Osteocyte (in vitro differentiated cells): ENCODE results near the gene SACM1L. TPM values are rescaled to one million over a fixed set of nuclear protein-coding genes. Genes with fewer than 3 reads are reported as not detected.

Experiments used
- DNase-seq: peaks from one replicate; pipeline ENCODE4 v3.0.0; 2021; ENCODE audit warnings: mixed read lengths; ENCODE audit not compliant: unreplicated experiment; ENCODE audit errors: extremely low spot score
- H3K27ac Mint-ChIP-seq: one replicate; pipeline ENCODE4 v1.8.0; 2021; ENCODE audit warnings: mild to moderate bottlenecking, mixed read lengths; ENCODE audit not compliant: unreplicated experiment
- H3K27me3 Mint-ChIP-seq: one replicate; pipeline ENCODE4 v1.8.0; 2021; ENCODE audit warnings: mixed read lengths; ENCODE audit not compliant: unreplicated experiment
- H3K36me3 Mint-ChIP-seq: one replicate; pipeline ENCODE4 v1.8.0; 2021; ENCODE audit warnings: mixed read lengths; ENCODE audit not compliant: unreplicated experiment
- H3K4me1 Mint-ChIP-seq: one replicate; pipeline ENCODE4 v1.8.0; 2021; ENCODE audit warnings: mixed read lengths; ENCODE audit not compliant: unreplicated experiment
- H3K4me3 Mint-ChIP-seq: one replicate; pipeline ENCODE4 v1.8.0; 2021; ENCODE audit warnings: mild to moderate bottlenecking, moderate library complexity, mixed read lengths; ENCODE audit not compliant: unreplicated experiment
- H3K9me3 Mint-ChIP-seq: one replicate; pipeline ENCODE4 v1.8.0; 2021; ENCODE audit warnings: mixed read lengths; ENCODE audit not compliant: unreplicated experiment
- total RNA-seq: library from RNA; stranded (reverse); gene quantifications from 2 replicates; pipeline ENCODE4 v1.2.1, GENCODE V29; 2021
- TF ChIP-seq, protein P1 (sequence below): fragments of 200-600 bp; sonication (generic); IDR thresholded peaks from 2 replicates; pipeline ENCODE4 v1.5.0; 2021; ENCODE audit warnings: antibody characterized with exemption, mild to moderate bottlenecking, moderate library complexity

Gene SACM1L
- total RNA-seq, 1 donor from 2014 or later: 38.3 TPM

DNA sequence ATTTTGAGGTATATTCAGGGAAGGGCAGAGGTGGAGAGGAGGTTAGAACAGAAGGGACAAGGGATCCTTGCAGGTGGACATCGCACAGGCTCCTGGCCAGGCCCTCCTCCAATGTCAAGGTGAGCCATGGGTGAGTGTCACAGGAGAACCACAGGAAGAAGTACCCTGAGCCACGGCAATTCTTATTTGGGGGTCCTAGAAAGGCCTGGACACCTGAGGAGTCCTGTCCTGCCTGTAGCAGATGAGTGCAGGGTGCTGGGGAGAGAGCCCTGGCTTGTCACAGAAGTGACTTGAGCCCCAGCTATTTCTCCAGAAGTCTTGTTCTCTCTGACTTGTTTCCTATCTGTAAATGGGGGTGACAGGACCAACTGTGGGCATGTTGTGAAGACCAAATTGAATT lies 102.8 kb downstream of the SACM1L start:
- TF ChIP-seq, protein P1, sequence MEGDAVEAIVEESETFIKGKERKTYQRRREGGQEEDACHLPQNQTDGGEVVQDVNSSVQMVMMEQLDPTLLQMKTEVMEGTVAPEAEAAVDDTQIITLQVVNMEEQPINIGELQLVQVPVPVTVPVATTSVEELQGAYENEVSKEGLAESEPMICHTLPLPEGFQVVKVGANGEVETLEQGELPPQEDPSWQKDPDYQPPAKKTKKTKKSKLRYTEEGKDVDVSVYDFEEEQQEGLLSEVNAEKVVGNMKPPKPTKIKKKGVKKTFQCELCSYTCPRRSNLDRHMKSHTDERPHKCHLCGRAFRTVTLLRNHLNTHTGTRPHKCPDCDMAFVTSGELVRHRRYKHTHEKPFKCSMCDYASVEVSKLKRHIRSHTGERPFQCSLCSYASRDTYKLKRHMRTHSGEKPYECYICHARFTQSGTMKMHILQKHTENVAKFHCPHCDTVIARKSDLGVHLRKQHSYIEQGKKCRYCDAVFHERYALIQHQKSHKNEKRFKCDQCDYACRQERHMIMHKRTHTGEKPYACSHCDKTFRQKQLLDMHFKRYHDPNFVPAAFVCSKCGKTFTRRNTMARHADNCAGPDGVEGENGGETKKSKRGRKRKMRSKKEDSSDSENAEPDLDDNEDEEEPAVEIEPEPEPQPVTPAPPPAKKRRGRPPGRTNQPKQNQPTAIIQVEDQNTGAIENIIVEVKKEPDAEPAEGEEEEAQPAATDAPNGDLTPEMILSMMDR: no peak
- peaks cover 2% of the 10 kb centered on the region for H3K36me3 Mint-ChIP-seq
- H3K4me1 Mint-ChIP-seq: peaks cover 9% of the 10 kb centered on the region
- peaks cover 13% of the 10 kb centered on the region for H3K9me3 Mint-ChIP-seq
- H3K27ac Mint-ChIP-seq: no peak overlapping the region
- peaks cover 79% of the 10 kb centered on the region for H3K27me3 Mint-ChIP-seq
- no peak overlapping the region for H3K4me3 Mint-ChIP-seq
- DNase-seq: peak; percentile 68

DNA sequence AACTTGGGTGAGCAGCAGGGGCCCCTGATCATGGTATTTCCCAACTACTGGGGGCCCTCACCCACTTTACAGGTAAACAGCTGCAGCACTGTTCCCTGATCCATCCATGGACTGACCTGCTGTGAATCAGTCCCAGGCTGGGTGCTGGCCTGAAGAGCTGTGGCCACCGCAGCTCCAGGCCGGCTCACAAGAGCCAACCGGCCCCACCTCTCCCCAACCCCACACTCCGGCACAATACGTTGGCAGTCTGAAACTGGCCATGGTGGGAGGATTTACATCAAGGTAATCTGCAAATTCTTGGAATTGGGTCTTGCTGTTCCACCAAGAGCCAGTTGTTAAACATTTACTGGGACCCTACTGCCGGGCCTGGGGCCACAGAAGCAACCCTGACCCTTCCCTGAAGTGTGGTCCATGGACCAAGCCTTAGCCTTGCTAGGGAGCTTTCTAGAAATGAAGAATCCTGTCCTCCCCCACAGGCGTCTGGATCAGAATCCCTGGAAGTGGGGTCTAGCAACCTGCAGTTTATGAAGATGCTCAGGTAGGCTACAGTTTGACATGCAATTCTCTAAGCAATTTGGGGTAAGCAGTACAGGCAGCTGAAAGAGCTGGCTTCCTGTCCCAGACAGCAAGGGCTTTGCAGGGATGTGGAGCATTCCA lies 103.4 kb downstream of the SACM1L start:
- TF ChIP-seq, protein P1: no peak
- Mint-ChIP-seq H3K4me1 (peaks cover 9% of the 10 kb centered on the region), H3K27me3 (peaks cover 78% of the 10 kb centered on the region), H3K36me3 (peaks cover 2% of the 10 kb centered on the region), H3K4me3 (no peak overlapping the region), H3K27ac (no peak overlapping the region), H3K9me3 (peaks cover 13% of the 10 kb centered on the region)
- DNase-seq: peak; percentile 54

DNA sequence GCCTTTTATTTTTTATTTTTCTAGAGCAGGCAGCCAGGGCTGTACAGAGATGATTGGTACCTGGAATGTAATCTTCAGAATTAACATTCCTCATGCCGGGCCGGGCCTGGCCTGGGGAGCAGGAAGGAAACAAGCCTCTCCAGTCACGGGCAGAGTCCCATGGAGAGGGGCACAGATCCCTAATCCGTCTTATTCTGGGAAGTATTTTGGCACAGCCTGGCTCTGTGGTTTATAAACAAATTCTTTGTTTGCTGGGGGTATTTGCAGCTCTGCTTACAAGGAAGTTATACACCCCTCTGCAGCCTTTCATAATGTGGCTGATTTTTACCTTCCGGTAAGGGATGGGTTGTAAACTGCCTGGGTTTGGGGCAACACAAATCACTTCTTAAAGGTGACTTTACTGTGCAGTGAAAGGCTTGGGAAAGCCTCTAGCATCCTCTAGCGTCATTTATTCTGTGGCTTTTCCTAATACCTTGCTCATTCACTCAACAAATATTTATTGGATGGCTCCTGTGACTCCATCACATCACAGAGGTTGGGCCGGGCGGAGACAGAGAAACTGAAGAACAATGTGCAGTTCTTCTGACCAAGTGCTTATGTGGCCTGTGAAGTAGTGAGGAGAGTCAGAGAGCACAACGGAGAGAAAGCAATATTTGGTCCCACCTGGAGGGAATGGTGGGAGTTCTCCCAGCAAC lies 104.4 kb downstream of the SACM1L start:
- Mint-ChIP-seq H3K9me3 (peaks cover 12% of the 10 kb centered on the region), H3K27me3 (peaks cover 88% of the 10 kb centered on the region), H3K4me3 (no peak overlapping the region), H3K36me3 (peaks cover 2% of the 10 kb centered on the region), H3K4me1 (peaks cover 9% of the 10 kb centered on the region), H3K27ac (no peak overlapping the region)
- TF ChIP-seq, protein P1: no peak
- peak; percentile 38 for DNase-seq

DNA sequence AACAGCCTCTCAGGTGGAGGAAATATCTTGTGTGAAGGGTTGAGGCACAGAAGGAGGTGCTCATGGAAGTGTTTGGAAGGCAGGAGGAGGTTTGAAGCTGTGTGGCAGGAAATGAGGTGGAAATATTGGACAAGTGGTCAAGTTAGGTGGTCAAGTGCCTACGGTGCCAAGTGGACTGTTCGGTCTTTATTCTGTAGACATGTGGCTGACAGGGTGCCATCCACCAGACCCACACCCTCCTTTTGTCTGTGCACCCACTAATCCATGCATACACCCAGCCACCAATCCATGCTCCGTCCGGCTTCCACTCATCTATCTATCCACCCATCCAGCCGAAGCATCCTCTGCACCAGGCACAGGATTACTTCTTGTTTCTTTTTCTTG lies 105.0 kb downstream of the SACM1L start:
- TF ChIP-seq, protein P1: no peak

DNA sequence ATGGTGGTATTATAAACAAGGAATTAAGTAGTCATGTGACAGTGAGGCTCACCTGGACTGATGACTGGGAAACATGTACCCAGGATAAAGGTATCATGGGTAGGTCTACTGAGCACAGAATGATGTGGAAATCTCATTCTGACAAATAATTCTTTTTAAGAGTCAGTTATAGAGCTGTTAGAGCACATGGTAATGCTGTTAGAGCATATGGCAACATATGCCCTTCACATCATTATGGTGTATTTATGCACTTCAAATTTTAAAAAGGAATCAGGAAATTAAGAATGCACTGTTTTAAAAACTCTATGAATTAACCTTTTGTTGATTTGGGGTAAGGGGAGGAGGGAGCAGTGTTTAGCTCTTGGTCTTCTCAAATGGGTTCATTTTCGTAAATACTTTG lies 105.5 kb downstream of the SACM1L start:
- Mint-ChIP-seq H3K9me3 (peaks cover 6% of the 10 kb centered on the region), H3K36me3 (no peaks in the 10 kb centered on the region), H3K4me1 (peaks cover 9% of the 10 kb centered on the region), H3K4me3 (no peak overlapping the region), H3K27me3 (peaks cover 92% of the 10 kb centered on the region), H3K27ac (no peak overlapping the region)
- TF ChIP-seq, protein P1: no peak
- DNase-seq: no peak

More for the DNA sequence above, 105.0 kb downstream of the SACM1L start:
- H3K27me3 Mint-ChIP-seq: peaks cover 88% of the 10 kb centered on the region
- H3K36me3 Mint-ChIP-seq: no peaks in the 10 kb centered on the region
- H3K27ac Mint-ChIP-seq: no peak overlapping the region
- no peak overlapping the region for H3K4me3 Mint-ChIP-seq
- peak; percentile 46 for DNase-seq
- H3K9me3 Mint-ChIP-seq: peaks cover 7% of the 10 kb centered on the region
- H3K4me1 Mint-ChIP-seq: peaks cover 9% of the 10 kb centered on the region
